Activated CD8-positive, alpha-beta memory T cell treated with anti-CD3 and anti-CD28 coated beads, Interleukin-2, amount 10 ng/mL, durations not matched to agents 7 days and 5 days (primary cell): ENCODE data around the gene DSTYK. TPM values are rescaled to one million over a fixed set of nuclear protein-coding genes. Genes with fewer than 3 reads are reported as not detected.

ENCODE experiments used
- total RNA-seq, 2 experiments: library from RNA; stranded (reverse); gene quantifications; one replicate each; pipeline ENCODE4 v1.2.3, GENCODE V29; 2021

The DSTYK gene
- total RNA-seq, 2 experiments from 2014 or later = 8.7 to 11.6 TPM

Other genes with a start within 250 kb of the DSTYK start
- gene CNTN2, start 168.5 kb downstream of the DSTYK start, total RNA-seq = not detected
- gene TMEM81, start 127.2 kb downstream of the DSTYK start, total RNA-seq = 1 to 10 TPM; 2.3 to 3.0 TPM
- 10 to 100 TPM; 22.8 to 23.0 TPM for gene RBBP5, start 89.7 kb downstream of the DSTYK start, total RNA-seq
- 1 to 10 TPM; 2.6 to 5.3 TPM for gene TMCC2, start 16.2 kb upstream of the DSTYK start, total RNA-seq
- 1 to 10 TPM; 1.9 to 6.0 TPM for gene NUAK2, start 110.0 kb upstream of the DSTYK start, total RNA-seq
- gene KLHDC8A, start 145.2 kb upstream of the DSTYK start, total RNA-seq = not detected
- 1 to 10 TPM in 1 of 2 experiments, under 1 TPM in 1; 0.54 to 1.8 TPM for gene LEMD1, start 210.4 kb upstream of the DSTYK start, total RNA-seq
- gene BLACAT1, start 244.3 kb upstream of the DSTYK start, total RNA-seq = under 1 TPM; 0.19 to 0.47 TPM